Tibial nerve (tissue), 3 donors: Measurements from ENCODE around the gene LRBA.

Experiments used
- POLR2A ChIP-seq, 2 donors: fragments of 450-650 bp; IDR thresholded peaks; one replicate each; pipeline ENCODE4 v1.6.1; 2017; ENCODE audit warnings: antibody characterized with exemption in 2 of 2, mild to moderate bottlenecking in 2 of 2, moderate library complexity in 2 of 2
- TF ChIP-seq, protein P1 (sequence below), 5 experiments: fragments of 200-600 bp in 3 of 5; fragments of 450-650 bp in 2 of 5; sonication (generic) in 3 of 5; IDR thresholded peaks; one replicate each; pipeline ENCODE4 v1.5.1; 2016 to 2019; ENCODE audit warnings: antibody characterized with exemption in 5 of 5, mild to moderate bottlenecking in 3 of 5, moderate library complexity in 2 of 5

DNA sequence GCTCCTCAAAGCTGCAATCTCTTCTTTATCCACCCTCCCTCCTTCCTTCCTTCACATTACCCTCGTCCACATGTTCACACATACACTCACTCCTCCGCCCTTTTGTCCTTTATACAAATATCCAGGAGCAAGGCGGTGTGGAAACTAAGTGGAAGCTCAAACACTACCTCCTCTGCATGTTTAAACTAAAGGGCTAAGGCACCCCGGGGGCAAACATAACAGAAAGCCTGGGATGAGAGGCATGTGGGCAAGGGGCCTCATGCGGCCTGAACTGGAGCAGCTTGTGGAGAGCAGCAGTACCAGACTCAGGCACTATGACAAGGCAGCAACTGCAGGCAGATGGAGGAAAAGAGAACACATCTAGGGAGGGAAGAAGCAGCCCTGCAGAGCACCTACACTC, 423.7 kb downstream of the LRBA start:
- TF ChIP-seq, protein P1, sequence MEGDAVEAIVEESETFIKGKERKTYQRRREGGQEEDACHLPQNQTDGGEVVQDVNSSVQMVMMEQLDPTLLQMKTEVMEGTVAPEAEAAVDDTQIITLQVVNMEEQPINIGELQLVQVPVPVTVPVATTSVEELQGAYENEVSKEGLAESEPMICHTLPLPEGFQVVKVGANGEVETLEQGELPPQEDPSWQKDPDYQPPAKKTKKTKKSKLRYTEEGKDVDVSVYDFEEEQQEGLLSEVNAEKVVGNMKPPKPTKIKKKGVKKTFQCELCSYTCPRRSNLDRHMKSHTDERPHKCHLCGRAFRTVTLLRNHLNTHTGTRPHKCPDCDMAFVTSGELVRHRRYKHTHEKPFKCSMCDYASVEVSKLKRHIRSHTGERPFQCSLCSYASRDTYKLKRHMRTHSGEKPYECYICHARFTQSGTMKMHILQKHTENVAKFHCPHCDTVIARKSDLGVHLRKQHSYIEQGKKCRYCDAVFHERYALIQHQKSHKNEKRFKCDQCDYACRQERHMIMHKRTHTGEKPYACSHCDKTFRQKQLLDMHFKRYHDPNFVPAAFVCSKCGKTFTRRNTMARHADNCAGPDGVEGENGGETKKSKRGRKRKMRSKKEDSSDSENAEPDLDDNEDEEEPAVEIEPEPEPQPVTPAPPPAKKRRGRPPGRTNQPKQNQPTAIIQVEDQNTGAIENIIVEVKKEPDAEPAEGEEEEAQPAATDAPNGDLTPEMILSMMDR (IDR thresholded peaks at IDR 0.05) = no peak
- TF ChIP-seq POLR2A (IDR thresholded peaks at IDR 0.05) = no peak
